Measurements from ENCODE around the gene UCN3.

- TF ChIP-seq EZH2 (IDR thresholded peaks at IDR 0.05): no peak
- no peak for TF ChIP-seq POLR2AphosphoS5 (IDR thresholded peaks at IDR 0.05; ENCODE audit: borderline replicate concordance, low read depth, low read length)
Observed at GRCh38 chr10:5344746-5345145, 20.0 kb upstream of the UCN3 start.

Measured in SK-N-MC (cell line).